GM21390 (cell line): ENCODE results near the gene CETN1.

Source experiments
- ATAC-seq: cut with Tn5 transposase; IDR thresholded peaks from one replicate; pipeline ENCODE4 v1.9.1; 2021; ENCODE audit not compliant: unreplicated experiment

The CETN1 gene

DNA sequence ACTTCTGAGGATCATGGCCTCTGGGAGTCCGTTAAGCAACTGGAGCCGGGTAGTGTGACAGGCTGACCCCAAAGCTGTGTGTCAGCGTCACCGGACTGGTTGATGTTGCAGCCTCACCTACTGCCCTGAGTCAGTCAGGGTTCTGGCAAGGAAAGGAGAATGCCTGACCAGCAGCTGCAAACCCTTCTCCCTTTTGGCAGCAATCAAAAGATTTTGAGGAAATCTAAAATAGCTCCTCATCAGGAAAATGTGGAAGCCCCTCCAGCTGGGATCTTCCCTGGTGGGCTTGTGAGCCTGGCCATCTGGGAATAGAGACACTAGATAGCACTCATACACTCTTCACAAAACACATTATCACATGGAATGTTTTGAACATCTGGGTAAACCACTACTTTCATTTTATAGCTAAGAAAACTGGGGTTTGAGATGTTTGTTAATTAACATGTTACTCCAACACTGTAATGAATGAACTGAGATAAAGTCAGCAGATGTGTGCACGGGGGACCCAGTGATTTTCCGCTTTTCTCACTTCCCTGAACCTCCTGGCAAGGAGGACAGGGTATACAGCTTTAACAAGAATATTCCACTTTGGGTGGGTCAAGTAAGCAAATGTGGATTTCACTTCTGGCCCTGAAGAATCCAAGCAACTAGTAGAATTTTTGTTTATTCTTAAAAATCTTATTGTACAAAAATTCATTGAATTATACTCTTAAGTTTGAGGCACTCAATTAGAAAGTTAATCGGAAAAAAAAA, 41.3 kb downstream of the CETN1 start:
- ATAC-seq: no peak

DNA sequence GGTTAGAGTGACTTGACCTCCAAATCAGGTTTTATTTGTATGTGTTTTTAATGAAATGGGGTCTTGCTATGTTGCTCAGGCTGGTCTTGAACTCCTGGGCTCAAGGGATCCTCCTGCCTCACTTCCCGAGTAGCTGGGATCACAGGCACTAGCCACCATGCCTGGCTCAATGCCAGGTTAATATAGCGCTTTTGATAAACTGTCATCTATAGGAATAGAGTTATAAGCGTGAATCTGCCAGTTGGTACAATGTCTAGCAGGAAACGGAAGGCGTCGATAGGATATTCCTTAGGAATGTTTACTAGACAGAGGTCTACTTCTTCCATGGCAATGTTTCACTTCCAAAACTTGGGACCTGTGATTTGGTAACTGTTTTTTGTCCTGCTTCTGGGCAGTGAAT, 42.1 kb downstream of the CETN1 start:
- ATAC-seq: no peak

DNA sequence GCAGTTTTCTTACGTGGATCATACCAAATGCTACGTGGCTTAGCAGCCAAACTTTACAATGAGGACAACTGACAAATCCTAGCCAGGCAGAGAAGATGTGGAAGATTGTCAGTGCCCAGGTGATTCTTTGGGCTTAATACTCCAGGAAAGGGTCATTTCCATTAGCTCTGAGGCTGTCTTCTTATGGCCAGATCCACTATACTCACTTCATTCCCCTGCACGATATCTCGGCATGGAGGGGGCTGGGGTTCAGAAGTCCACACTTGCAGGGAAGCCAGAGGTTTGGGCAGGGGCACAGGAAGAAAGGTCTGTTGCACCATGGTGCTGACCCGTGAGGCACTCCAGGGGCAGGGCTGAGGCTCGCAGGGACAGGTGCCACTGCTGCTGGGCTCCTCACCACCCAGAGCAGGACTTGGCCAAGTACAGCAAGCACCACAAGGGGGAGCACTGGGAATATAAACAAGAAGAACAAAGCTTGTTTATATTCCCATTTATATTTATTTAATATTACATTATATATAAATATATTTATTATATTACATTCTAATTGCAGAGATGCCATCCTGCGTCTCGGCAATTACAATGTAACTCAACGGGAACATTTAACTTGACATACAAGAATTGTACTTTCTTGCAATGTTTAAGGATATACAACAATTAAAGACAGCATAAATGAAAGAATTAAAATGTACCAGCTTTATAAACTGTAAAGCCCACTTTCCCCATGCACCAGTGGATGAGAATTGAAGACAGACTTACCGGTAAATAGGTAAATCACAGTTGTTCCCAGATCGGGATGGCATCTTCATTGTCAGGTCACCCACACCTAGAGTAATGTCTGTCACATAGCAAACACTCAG, 43.8 kb downstream of the CETN1 start:
- ATAC-seq: no peak

DNA sequence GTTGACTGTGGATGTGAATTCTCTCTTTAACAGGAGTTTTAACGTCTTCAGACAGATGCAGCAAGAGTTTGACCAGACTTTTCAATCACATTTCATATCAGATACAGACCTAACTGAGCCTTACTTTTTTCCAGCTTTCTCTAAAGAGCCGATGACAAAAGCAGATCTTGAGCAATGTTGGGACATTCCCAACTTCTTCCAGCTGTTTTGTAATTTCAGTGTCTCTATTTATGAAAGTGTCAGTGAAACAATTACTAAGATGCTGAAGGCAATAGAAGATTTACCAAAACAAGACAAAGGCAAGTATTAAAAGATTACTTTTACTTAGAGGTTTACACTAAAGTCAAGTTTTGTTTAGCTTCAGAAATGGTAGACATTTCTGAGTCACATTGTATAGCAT, 47.1 kb downstream of the CETN1 start:
- no peak for ATAC-seq

DNA sequence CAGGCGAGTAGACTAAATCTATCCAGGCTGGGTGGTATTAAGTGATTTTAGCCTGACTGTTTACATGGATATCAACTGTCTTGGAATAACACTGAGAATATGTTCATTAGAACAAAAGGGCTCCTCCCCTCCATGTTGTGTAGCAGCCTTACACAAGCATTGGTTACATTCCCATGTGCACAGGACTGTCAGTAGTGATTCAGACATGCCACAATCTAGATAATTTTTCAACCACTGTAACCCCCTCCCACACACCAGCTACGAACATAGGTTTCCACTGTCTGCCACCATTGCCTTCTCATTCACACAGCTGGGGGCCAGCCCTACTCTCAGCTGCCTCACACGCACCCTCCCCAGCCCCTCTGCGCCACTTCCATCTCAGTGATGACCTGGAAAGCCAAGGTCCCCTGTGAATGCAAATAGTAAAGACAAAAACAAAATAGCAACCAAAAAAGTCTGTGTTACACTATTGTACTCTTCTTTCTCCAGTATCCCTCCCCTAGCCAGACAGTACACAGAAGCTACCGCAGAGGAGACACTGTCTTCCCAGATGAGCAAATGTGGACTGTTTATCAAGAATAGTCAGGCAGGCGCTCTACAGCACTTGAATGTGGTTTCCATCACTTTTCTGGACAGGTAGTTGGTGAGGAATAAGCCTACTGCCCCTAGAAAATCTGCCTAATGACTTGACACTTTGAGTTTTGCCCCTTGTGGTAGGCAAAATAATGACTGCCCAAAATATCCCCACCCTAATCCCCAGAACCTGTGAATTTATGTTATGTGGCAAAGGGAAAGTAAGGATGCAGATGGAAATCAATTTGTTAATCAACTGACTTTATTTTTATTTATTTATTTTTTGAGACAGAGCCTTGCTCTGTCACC, 49.3 kb downstream of the CETN1 start:
- no peak for ATAC-seq

DNA sequence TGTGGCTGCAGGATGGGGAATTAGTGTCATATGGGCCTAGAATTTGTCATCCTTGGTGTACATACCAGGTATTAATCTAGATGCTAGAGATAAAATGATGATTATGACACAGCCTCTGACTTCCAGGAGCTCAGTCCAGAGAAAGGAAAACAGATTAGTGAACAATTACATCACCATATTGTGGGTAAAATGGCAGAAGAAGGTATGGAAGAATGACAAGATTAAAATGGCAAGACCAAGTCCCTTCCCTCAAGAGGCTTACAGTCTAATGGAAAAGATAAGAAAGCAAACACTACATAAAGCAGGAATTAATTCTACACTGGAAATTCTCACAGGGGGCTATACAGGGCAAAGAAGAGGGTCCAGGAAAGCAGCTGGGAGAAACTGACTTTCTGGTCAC, 51.4 kb downstream of the CETN1 start:
- no peak for ATAC-seq
